Tibial nerve (tissue), 3 donors: ENCODE results near the gene SEMA4C.

Source experiments
- POLR2A ChIP-seq, 2 donors: fragments of 450-650 bp; IDR thresholded peaks; one replicate each; pipeline ENCODE4 v1.6.1; 2017; ENCODE audit warnings: antibody characterized with exemption in 2 of 2, mild to moderate bottlenecking in 2 of 2, moderate library complexity in 2 of 2
- TF ChIP-seq, protein P1 (sequence below), 5 experiments: fragments of 200-600 bp in 3 of 5; fragments of 450-650 bp in 2 of 5; sonication (generic) in 3 of 5; IDR thresholded peaks; one replicate each; pipeline ENCODE4 v1.5.1; 2016 to 2019; ENCODE audit warnings: antibody characterized with exemption in 5 of 5, mild to moderate bottlenecking in 3 of 5, moderate library complexity in 2 of 5

- TF ChIP-seq, protein P1, sequence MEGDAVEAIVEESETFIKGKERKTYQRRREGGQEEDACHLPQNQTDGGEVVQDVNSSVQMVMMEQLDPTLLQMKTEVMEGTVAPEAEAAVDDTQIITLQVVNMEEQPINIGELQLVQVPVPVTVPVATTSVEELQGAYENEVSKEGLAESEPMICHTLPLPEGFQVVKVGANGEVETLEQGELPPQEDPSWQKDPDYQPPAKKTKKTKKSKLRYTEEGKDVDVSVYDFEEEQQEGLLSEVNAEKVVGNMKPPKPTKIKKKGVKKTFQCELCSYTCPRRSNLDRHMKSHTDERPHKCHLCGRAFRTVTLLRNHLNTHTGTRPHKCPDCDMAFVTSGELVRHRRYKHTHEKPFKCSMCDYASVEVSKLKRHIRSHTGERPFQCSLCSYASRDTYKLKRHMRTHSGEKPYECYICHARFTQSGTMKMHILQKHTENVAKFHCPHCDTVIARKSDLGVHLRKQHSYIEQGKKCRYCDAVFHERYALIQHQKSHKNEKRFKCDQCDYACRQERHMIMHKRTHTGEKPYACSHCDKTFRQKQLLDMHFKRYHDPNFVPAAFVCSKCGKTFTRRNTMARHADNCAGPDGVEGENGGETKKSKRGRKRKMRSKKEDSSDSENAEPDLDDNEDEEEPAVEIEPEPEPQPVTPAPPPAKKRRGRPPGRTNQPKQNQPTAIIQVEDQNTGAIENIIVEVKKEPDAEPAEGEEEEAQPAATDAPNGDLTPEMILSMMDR (IDR thresholded peaks at IDR 0.05) = no peak
- TF ChIP-seq POLR2A (IDR thresholded peaks at IDR 0.05) = no peak
Observed at GRCh38 chr2:96825057-96825456, 44.8 kb downstream of the SEMA4C start.
